ENCODE results near the gene MUS81.

DNA sequence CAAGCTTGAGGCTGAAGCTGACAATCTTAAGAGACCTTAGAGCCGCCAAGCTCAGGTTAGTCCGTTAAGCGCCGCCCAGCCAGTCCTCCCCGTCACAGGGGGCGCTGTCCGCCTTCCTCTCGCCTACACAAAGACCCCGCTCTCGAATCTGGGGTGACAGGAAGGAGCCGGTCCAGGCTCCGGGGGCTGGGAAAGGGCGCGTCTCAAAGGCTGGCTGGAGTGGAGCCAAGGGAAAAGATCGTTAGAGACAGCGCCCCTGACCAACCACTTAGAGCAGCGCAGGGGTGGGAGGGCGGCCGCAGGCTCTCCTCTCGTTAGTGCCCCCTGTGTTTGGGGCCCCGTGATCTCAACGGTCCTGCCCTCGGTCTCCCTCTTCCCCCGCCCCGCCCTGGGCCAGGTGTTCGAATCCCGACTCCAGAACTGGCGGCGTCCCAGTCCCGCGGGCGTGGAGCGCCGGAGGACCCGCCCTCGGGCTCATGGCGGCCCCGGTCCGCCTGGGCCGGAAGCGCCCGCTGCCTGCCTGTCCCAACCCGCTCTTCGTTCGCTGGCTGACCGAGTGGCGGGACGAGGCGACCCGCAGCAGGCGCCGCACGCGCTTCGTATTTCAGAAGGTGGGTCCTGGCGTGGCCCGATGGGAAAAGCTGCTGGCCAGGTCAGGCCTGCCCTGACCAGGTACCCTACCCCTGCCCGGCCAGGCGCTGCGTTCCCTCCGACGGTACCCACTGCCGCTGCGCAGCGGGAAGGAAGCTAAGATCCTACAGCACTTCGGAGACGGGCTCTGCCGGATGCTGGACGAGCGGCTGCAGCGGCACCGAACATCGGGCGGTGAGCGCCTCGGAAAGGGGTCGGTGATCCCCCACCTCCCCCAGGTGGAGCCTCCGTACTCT is at the start of gene MUS81:
- TF ChIP-seq, protein P1, sequence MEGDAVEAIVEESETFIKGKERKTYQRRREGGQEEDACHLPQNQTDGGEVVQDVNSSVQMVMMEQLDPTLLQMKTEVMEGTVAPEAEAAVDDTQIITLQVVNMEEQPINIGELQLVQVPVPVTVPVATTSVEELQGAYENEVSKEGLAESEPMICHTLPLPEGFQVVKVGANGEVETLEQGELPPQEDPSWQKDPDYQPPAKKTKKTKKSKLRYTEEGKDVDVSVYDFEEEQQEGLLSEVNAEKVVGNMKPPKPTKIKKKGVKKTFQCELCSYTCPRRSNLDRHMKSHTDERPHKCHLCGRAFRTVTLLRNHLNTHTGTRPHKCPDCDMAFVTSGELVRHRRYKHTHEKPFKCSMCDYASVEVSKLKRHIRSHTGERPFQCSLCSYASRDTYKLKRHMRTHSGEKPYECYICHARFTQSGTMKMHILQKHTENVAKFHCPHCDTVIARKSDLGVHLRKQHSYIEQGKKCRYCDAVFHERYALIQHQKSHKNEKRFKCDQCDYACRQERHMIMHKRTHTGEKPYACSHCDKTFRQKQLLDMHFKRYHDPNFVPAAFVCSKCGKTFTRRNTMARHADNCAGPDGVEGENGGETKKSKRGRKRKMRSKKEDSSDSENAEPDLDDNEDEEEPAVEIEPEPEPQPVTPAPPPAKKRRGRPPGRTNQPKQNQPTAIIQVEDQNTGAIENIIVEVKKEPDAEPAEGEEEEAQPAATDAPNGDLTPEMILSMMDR (IDR thresholded peaks at IDR 0.05 in 2 of 3, conservative IDR thresholded peaks at IDR 0.05 in 1 of 3; ENCODE audit: insufficient read depth in 2 of 3, low read depth in 1 of 3, low read length in 3 of 3), result peak; percentile 84 to 94 (median 88)
- TF ChIP-seq SPI1 (IDR thresholded peaks at IDR 0.05; ENCODE audit: borderline replicate concordance, low read depth, low read length) (no peak), ZNF77 (CRISPR knock-in tag; IDR thresholded peaks at IDR 0.05) (no peak), ZNF274 (IDR thresholded peaks at IDR 0.05; ENCODE audit: borderline replicate concordance, low read depth, low read length) (no peak), PCBP1 (IDR thresholded peaks at IDR 0.05; ENCODE audit: low read depth, low read length, poor library complexity, severe bottlenecking) (peak; percentile 91), BRCA1 (IDR thresholded peaks at IDR 0.05) (no peak), BRCA1 (CRISPR knock-in tag; IDR thresholded peaks at IDR 0.05) (peak; percentile 42; the same call in 1 of the 2 replicates)
- TF ChIP-seq, protein P2, sequence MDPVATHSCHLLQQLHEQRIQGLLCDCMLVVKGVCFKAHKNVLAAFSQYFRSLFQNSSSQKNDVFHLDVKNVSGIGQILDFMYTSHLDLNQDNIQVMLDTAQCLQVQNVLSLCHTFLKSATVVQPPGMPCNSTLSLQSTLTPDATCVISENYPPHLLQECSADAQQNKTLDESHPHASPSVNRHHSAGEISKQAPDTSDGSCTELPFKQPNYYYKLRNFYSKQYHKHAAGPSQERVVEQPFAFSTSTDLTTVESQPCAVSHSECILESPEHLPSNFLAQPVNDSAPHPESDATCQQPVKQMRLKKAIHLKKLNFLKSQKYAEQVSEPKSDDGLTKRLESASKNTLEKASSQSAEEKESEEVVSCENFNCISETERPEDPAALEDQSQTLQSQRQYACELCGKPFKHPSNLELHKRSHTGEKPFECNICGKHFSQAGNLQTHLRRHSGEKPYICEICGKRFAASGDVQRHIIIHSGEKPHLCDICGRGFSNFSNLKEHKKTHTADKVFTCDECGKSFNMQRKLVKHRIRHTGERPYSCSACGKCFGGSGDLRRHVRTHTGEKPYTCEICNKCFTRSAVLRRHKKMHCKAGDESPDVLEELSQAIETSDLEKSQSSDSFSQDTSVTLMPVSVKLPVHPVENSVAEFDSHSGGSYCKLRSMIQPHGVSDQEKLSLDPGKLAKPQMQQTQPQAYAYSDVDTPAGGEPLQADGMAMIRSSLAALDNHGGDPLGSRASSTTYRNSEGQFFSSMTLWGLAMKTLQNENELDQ (CRISPR knock-in tag; IDR thresholded peaks at IDR 0.05; ENCODE audit: borderline replicate concordance), result 0 out of 2 replicates have a peak, but pooled peaks have one; percentile 72
- TF ChIP-seq, protein P3, sequence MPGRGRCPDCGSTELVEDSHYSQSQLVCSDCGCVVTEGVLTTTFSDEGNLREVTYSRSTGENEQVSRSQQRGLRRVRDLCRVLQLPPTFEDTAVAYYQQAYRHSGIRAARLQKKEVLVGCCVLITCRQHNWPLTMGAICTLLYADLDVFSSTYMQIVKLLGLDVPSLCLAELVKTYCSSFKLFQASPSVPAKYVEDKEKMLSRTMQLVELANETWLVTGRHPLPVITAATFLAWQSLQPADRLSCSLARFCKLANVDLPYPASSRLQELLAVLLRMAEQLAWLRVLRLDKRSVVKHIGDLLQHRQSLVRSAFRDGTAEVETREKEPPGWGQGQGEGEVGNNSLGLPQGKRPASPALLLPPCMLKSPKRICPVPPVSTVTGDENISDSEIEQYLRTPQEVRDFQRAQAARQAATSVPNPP (IDR thresholded peaks at IDR 0.05; ENCODE audit: borderline replicate concordance, insufficient read depth, insufficient read length), result no peak
